Activated CD4-positive, alpha-beta T cell treated with anti-CD3 and anti-CD28 coated beads for 36 hours (primary cell): ENCODE data around the gene CDKL2. TPM values are rescaled to one million over a fixed set of nuclear protein-coding genes. Genes with fewer than 3 reads are reported as not detected.
"Not testable (repeated sequence)": the region's sequence is repeated elsewhere in the genome, so short reads cannot be mapped to it uniquely, and the experiment has no call there.

Source experiments
- ATAC-seq: fragments of 200-7000 bp; cut with Tn5 transposase; one replicate; pipeline ENCODE4 v1.10.0; 2021; ENCODE audit warnings: mild to moderate bottlenecking, moderate library complexity
- CTCF ChIA-PET: fragments of 350-600 bp; sonication (Branson Sonifier 250); formaldehyde crosslinking; loops from one replicate; lab custom pipeline; 2021; ENCODE audit warnings: antibody characterized with exemption; lab: Charles Lee
- POLR2A ChIA-PET: fragments of 350-600 bp; sonication (Branson Sonifier 250); formaldehyde crosslinking; loops from one replicate; lab custom pipeline; 2021; ENCODE audit warnings: antibody characterized with exemption, inconsistent platforms; lab: Charles Lee
- DNase-seq: peaks from one replicate; pipeline ENCODE4 v3.0.0-alpha.2; 2020
- H3K27ac Mint-ChIP-seq: one replicate; pipeline ENCODE4 v1.8.0; 2021; ENCODE audit warnings: mixed read lengths
- H3K27me3 Mint-ChIP-seq: one replicate; pipeline ENCODE4 v1.8.0; 2021; ENCODE audit warnings: mixed read lengths
- H3K36me3 Mint-ChIP-seq: one replicate; pipeline ENCODE4 v1.8.0; 2021; ENCODE audit warnings: low read depth, mixed read lengths
- H3K4me1 Mint-ChIP-seq: one replicate; pipeline ENCODE4 v1.8.0; 2021; ENCODE audit warnings: mixed read lengths
- H3K4me3 Mint-ChIP-seq: one replicate; pipeline ENCODE4 v1.8.0; 2021; ENCODE audit warnings: mild to moderate bottlenecking, moderate library complexity, mixed read lengths
- H3K9me3 Mint-ChIP-seq: one replicate; pipeline ENCODE4 v1.8.0; 2021; ENCODE audit warnings: low read depth, mixed read lengths
- intact Hi-C, 2 experiments: fragments of 100-400 bp; cut with DNase I in 1 of 2; cut with micrococcal nuclease in 1 of 2; formaldehyde crosslinking; loops; one replicate each; pipeline versions ENCODE4 v1.14.2 to v1.15.1; 2022 to 2024; cut with DNase I, micrococcal nuclease
- total RNA-seq, 2 experiments: library from RNA; stranded (reverse); gene quantifications; one replicate each; pipeline ENCODE4 v1.2.3, GENCODE V29; 2021

The CDKL2 gene
- total RNA-seq, 2 experiments from 2014 or later = 0.62 to 0.91 TPM

- POLR2A ChIA-PET, H3K4me3 Mint-ChIP-seq: not testable (repeated sequence)
Measured at GRCh38 chr4:75533339-75533887, 96.9 kb downstream of the CDKL2 start.

DNA sequence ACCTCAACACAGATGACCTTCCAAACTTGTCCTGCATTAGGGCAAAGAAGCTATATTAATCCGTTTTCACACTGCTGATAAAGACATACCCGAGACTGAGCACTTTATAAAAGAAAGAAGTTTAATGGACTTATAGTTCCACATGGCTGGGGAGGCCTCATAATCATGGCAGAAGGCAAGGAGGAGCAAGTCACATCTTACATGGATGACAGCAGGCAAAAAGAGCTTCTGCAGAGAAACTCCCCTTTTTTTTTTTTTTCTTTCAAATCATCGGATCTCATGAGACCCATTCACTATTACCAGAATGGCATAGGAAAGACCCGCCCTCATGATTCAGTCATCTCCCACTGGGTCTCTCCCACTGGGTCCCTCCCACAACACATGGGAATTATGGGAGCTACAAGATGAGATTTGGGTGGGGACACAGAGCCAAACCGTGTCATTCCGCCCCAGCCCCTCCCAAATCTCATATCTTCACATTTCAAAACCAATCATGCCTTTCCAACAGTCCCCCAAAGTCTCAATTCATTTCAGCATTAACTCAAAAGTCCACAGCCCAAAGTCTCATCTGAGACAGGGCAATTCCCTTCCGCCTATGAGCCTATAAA lies 98.7 kb downstream of the CDKL2 start:
- CTCF ChIA-PET, H3K27ac Mint-ChIP-seq, ATAC-seq, H3K4me3 Mint-ChIP-seq, H3K4me1 Mint-ChIP-seq, DNase-seq, POLR2A ChIA-PET, intact Hi-C loops, H3K27me3 Mint-ChIP-seq: not testable (repeated sequence)
- Mint-ChIP-seq H3K36me3 (peaks cover 55% of the 10 kb centered on the region), H3K9me3 (peaks cover 15% of the 10 kb centered on the region)

More at GRCh38 chr4:75533339-75533887, 96.9 kb downstream of the CDKL2 start:
- H3K27ac Mint-ChIP-seq, CTCF ChIA-PET, intact Hi-C loops, H3K4me1 Mint-ChIP-seq, DNase-seq, ATAC-seq, H3K27me3 Mint-ChIP-seq: not testable (repeated sequence)
- Mint-ChIP-seq H3K9me3 (peaks cover 15% of the 10 kb centered on the region), H3K36me3 (peaks cover 46% of the 10 kb centered on the region)

- Mint-ChIP-seq H3K27ac (no peak overlapping the region), H3K9me3 (peaks cover 15% of the 10 kb centered on the region), H3K4me1 (peaks cover 3% of the 10 kb centered on the region), H3K36me3 (peaks cover 60% of the 10 kb centered on the region), H3K27me3 (no peaks in the 10 kb centered on the region), H3K4me3 (no peak overlapping the region)
- CTCF ChIA-PET = interaction anchor here (0.6 kb wide), 1 partner anchor 128 kb away, joined by 3 read pairs; no protein-coding TSS in a partner anchor
- ATAC-seq (no peak), DNase-seq (no peak)
- intact Hi-C loops = no loop called here
- POLR2A ChIA-PET = no interaction called here
Measured at GRCh38 chr4:75530556-75531322, 99.6 kb downstream of the CDKL2 start.

Other genes with a start within 250 kb of the CDKL2 start
- gene RCHY1, start 116.1 kb downstream of the CDKL2 start, total RNA-seq = 10 to 100 TPM; 32.9 to 33.7 TPM
- gene THAP6, start 116.1 kb downstream of the CDKL2 start, total RNA-seq = 10 to 100 TPM; 18.4 TPM
- gene ODAPH, start 74.5 kb downstream of the CDKL2 start, total RNA-seq = not detected
- 100 to 1,000 TPM; 127 to 137 TPM for gene G3BP2, start 42.9 kb upstream of the CDKL2 start, total RNA-seq
- gene USO1, start 94.0 kb upstream of the CDKL2 start, total RNA-seq = 10 to 100 TPM; 55.2 to 56.7 TPM